GM23338 (cell line): ENCODE measurements around the gene NELL2. TPM values are rescaled to one million over a fixed set of nuclear protein-coding genes. Genes with fewer than 3 reads are reported as not detected.

ENCODE experiments used
- ATAC-seq: fragments of 200-7000 bp; cut with Tn5 transposase; 3 replicates; pipeline ENCODE4 v1.9.1; 2020
- DNase-seq: peaks from one replicate; pipeline ENCODE4 v3.0.0-alpha.2; 2015; ENCODE audit warnings: low spot score
- H2AFZ ChIP-seq: fragments of 200-600 bp; sonication (generic); 2 replicates; pipeline ENCODE4 v1.8.0; 2016; ENCODE audit warnings: antibody characterized with exemption, mild to moderate bottlenecking, moderate library complexity
- H3F3A ChIP-seq: fragments of 200-600 bp; sonication (generic); replicated peaks from 2 replicates; pipeline ENCODE4 v1.8.0; 2017; ENCODE audit warnings: antibody characterized with exemption, mixed run types, low read depth
- H3K27ac ChIP-seq: fragments of 200-600 bp; sonication (generic); 2 replicates; pipeline ENCODE4 v1.6.1; 2016; ENCODE audit warnings: low read depth
- H3K27me3 ChIP-seq: fragments of 200-600 bp; sonication (generic); 2 replicates; pipeline ENCODE4 v1.8.0; 2016; ENCODE audit warnings: mild to moderate bottlenecking, mixed run types, moderate library complexity; ENCODE audit not compliant: insufficient read depth
- H3K36me3 ChIP-seq: fragments of 200-600 bp; sonication (generic); 2 replicates; pipeline ENCODE4 v1.8.0; 2016; ENCODE audit warnings: mild to moderate bottlenecking; ENCODE audit not compliant: insufficient read depth
- H3K4me1 ChIP-seq: fragments of 200-600 bp; sonication (generic); 2 replicates; pipeline ENCODE4 v1.8.0; 2016; ENCODE audit warnings: mild to moderate bottlenecking, moderate library complexity; ENCODE audit not compliant: insufficient read depth
- H3K4me2 ChIP-seq: fragments of 200-600 bp; sonication (generic); 2 replicates; pipeline ENCODE4 v1.7.1; 2017; ENCODE audit warnings: mixed run types
- H3K4me3 ChIP-seq: fragments of 200-600 bp; sonication (generic); 2 replicates; pipeline ENCODE4 v1.6.1; 2016; ENCODE audit warnings: mixed run types
- H3K79me2 ChIP-seq: fragments of 200-600 bp; sonication (generic); replicated peaks from 2 replicates; pipeline ENCODE4 v1.8.0; 2017; ENCODE audit warnings: mild to moderate bottlenecking; ENCODE audit not compliant: insufficient read depth
- H3K9me2 ChIP-seq: fragments of 200-600 bp; sonication (generic); 2 replicates; pipeline ENCODE4 v1.8.0; 2017; ENCODE audit not compliant: insufficient read depth
- H4K20me1 ChIP-seq: fragments of 200-600 bp; sonication (generic); replicated peaks from 2 replicates; pipeline ENCODE4 v1.8.0; 2017; ENCODE audit warnings: mild to moderate bottlenecking; ENCODE audit not compliant: insufficient read depth
- H3K27ac Mint-ChIP-seq: 2 replicates; pipeline ENCODE4 v1.8.0; 2020; ENCODE audit warnings: inconsistent platforms, mild to moderate bottlenecking, moderate library complexity, mixed read lengths
- H3K27me3 Mint-ChIP-seq: 3 replicates; pipeline ENCODE4 v1.8.0; 2022; ENCODE audit warnings: low read depth, mild to moderate bottlenecking, moderate library complexity, mixed read lengths, inconsistent platforms; ENCODE audit not compliant: insufficient read depth, poor library complexity
- H3K36me3 Mint-ChIP-seq: 3 replicates; pipeline ENCODE4 v1.8.0; 2021; ENCODE audit warnings: low read depth, mild to moderate bottlenecking, inconsistent platforms, moderate library complexity, mixed read lengths
- H3K4me1 Mint-ChIP-seq: 3 replicates; pipeline ENCODE4 v1.8.0; 2020; ENCODE audit warnings: mild to moderate bottlenecking, inconsistent platforms, mixed read lengths
- H3K4me3 Mint-ChIP-seq: 3 replicates; pipeline ENCODE4 v1.8.0; 2021; ENCODE audit warnings: moderate library complexity, mild to moderate bottlenecking, inconsistent platforms, mixed read lengths
- H3K9me3 Mint-ChIP-seq: 3 replicates; pipeline ENCODE4 v1.8.0; 2020; ENCODE audit warnings: moderate library complexity, mild to moderate bottlenecking, inconsistent platforms, mixed read lengths
- CREB1 ChIP-seq: fragments of 250-450 bp; sonication (Bioruptor Pico); IDR thresholded peaks from 2 replicates; pipeline ENCODE4 v1.5.0; 2020; ENCODE audit warnings: low read depth, mild to moderate bottlenecking, moderate library complexity
- EZH2 ChIP-seq: fragments of 200-600 bp; sonication (generic); IDR thresholded peaks from one replicate; pipeline ENCODE4 v1.8.0; 2017; ENCODE audit warnings: antibody characterized with exemption, mild to moderate bottlenecking, low read depth; ENCODE audit not compliant: unreplicated experiment
- JUNB ChIP-seq: IDR thresholded peaks from one replicate; pipeline ENCODE4 v1.6.1; 2016; ENCODE audit warnings: antibody characterized with exemption; ENCODE audit not compliant: unreplicated experiment
- NANOG ChIP-seq: IDR thresholded peaks from 2 replicates; pipeline ENCODE4 v1.6.1; 2016; ENCODE audit warnings: antibody characterized with exemption, borderline replicate concordance
- STAT1 ChIP-seq: IDR thresholded peaks from one replicate; pipeline ENCODE4 v1.6.1; 2016; ENCODE audit warnings: antibody characterized with exemption; ENCODE audit not compliant: unreplicated experiment
- ZNF331 ChIP-seq: fragments of 250-450 bp; sonication (Bioruptor Pico); IDR thresholded peaks from 2 replicates; pipeline ENCODE4 v1.5.0; 2020; ENCODE audit warnings: low read depth, mild to moderate bottlenecking, moderate library complexity
- polyA plus RNA-seq: library from polyadenylated mRNA; unstranded; fragments of >200 nt; fragmentation: Nextera tagmentation; extraction: Ambion mirVana; gene quantifications from 2 replicates; pipeline ENCODE4 v1.2.1, GENCODE V29; 2016
- total RNA-seq: library from RNA; depleted of rRNA; stranded (reverse); fragments of >200 nt; shearing (Covaris generic); gene quantifications from 2 replicates; pipeline ENCODE4 v1.2.3, GENCODE V29; 2014
- TF ChIP-seq, protein P1 (sequence below), 2 experiments: fragments of 200-600 bp in 1 of 2; sonication (generic) in 1 of 2; conservative IDR thresholded peaks; 2 replicates each; pipeline versions ENCODE4 v1.5.1 to v1.6.1; 2016 to 2017; ENCODE audit warnings: antibody characterized with exemption in 2 of 2, low read depth in 2 of 2, mild to moderate bottlenecking in 2 of 2, moderate library complexity in 1 of 2
- TF ChIP-seq, protein P2 (sequence below): IDR thresholded peaks from 2 replicates; pipeline ENCODE4 v1.6.1; 2016; ENCODE audit warnings: antibody characterized with exemption

NELL2 gene
- total and polyA plus RNA-seq, 2 experiments from 2014 or later, result 25.1 to 99.5 TPM

DNA sequence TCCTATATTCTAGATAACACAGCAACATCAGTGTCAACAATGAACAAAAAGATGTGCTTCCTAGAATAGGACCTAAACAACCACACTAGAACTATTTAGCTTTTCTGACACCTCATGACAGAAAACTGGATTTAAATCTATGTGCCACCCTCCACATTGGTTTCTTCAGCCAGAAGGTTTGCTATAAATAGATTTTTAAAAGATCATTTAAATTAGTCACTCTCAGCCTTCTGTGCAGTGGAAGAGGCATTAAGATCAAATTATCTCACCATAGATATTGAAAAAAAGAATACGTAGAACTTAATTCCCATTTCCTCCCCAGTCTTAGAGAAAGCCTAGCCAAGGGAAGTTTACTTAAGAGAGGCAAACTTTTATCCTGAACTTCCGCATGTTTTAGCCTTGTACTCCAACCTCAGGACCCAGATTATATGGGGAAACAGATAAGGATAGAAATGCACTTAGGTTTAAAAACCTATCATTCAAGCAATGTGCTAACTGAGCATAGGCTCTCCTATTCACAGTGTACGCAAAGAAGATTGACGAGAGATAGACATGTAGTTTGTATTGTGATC lies 59.6 kb downstream of the NELL2 start:
- no peak overlapping the region for H2AFZ ChIP-seq
- ATAC-seq (no peak), DNase-seq (no peak)
- no peaks in the 10 kb centered on the region for H3F3A ChIP-seq
- no peak overlapping the region for H3K27ac Mint-ChIP-seq
- H3K27ac ChIP-seq, result no peak overlapping the region
- H3K4me3 ChIP-seq, result no peak overlapping the region
- H3K4me2 ChIP-seq, result no peak overlapping the region
- no peak overlapping the region for H3K4me3 Mint-ChIP-seq
- no peak for TF ChIP-seq STAT1
- H3K9me2 ChIP-seq, result no peaks in the 10 kb centered on the region
- peaks cover 6% of the 10 kb centered on the region; the same call in 1 of the 2 replicates for H3K79me2 ChIP-seq
- no peaks in the 10 kb centered on the region; the same call in 1 of the 2 replicates for H3K4me1 ChIP-seq
- no peaks in the 10 kb centered on the region for H3K9me3 Mint-ChIP-seq
- H3K36me3 Mint-ChIP-seq, result no peaks in the 10 kb centered on the region
- no peaks in the 10 kb centered on the region for H3K27me3 Mint-ChIP-seq
- no peaks in the 10 kb centered on the region for H3K27me3 ChIP-seq
- H3K4me1 Mint-ChIP-seq, result peaks cover 10% of the 10 kb centered on the region
- no peaks in the 10 kb centered on the region; the same call in 1 of the 2 replicates for H3K36me3 ChIP-seq
- H4K20me1 ChIP-seq, result no peaks in the 10 kb centered on the region

DNA sequence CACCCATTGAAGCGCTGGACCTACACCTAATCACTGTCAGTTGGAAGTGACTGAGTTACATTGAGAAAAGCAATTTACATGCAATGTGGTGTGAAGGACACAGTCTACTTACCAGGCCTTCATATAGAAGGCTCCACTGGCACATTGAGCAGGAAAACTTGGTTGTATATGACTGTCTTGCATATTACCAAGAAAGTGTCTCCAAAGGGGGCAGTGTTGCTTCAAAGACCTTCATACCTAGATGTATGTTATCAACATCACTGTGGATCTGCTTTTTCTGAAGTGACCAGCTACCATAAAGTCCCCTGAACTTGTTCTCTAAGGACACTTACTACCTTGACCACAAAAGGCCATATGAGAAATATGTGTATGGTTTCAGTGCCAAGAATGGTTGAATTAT lies 64.1 kb downstream of the NELL2 start:
- no peaks in the 10 kb centered on the region for H3K36me3 Mint-ChIP-seq
- no peak overlapping the region for H2AFZ ChIP-seq
- no peaks in the 10 kb centered on the region for H4K20me1 ChIP-seq
- H3K4me1 ChIP-seq, result no peaks in the 10 kb centered on the region
- H3K4me3 Mint-ChIP-seq, result no peak overlapping the region
- H3K9me2 ChIP-seq, result no peaks in the 10 kb centered on the region
- no peak overlapping the region for H3K27ac Mint-ChIP-seq
- DNase-seq (peak; percentile 59), ATAC-seq (peak; percentile 44; the same call in 2 of the 3 replicates)
- no peak overlapping the region for H3K4me2 ChIP-seq
- no peaks in the 10 kb centered on the region for H3K9me3 Mint-ChIP-seq
- no peaks in the 10 kb centered on the region for H3K27me3 ChIP-seq
- H3K4me1 Mint-ChIP-seq, result peaks cover 3% of the 10 kb centered on the region; the same call in 1 of the 3 replicates
- H3K27ac ChIP-seq, result no peak overlapping the region
- H3K4me3 ChIP-seq, result no peak overlapping the region
- TF ChIP-seq EZH2, result no peak
- TF ChIP-seq, protein P1, sequence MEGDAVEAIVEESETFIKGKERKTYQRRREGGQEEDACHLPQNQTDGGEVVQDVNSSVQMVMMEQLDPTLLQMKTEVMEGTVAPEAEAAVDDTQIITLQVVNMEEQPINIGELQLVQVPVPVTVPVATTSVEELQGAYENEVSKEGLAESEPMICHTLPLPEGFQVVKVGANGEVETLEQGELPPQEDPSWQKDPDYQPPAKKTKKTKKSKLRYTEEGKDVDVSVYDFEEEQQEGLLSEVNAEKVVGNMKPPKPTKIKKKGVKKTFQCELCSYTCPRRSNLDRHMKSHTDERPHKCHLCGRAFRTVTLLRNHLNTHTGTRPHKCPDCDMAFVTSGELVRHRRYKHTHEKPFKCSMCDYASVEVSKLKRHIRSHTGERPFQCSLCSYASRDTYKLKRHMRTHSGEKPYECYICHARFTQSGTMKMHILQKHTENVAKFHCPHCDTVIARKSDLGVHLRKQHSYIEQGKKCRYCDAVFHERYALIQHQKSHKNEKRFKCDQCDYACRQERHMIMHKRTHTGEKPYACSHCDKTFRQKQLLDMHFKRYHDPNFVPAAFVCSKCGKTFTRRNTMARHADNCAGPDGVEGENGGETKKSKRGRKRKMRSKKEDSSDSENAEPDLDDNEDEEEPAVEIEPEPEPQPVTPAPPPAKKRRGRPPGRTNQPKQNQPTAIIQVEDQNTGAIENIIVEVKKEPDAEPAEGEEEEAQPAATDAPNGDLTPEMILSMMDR (conservative IDR thresholded peaks at IDR 0.05; ENCODE audit: low read depth in 2 of 2), result peak; percentile 50 to 52
- TF ChIP-seq STAT1, result no peak
- TF ChIP-seq, protein P2, sequence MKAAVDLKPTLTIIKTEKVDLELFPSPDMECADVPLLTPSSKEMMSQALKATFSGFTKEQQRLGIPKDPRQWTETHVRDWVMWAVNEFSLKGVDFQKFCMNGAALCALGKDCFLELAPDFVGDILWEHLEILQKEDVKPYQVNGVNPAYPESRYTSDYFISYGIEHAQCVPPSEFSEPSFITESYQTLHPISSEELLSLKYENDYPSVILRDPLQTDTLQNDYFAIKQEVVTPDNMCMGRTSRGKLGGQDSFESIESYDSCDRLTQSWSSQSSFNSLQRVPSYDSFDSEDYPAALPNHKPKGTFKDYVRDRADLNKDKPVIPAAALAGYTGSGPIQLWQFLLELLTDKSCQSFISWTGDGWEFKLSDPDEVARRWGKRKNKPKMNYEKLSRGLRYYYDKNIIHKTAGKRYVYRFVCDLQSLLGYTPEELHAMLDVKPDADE, result no peak
- TF ChIP-seq NANOG, result no peak
- TF ChIP-seq JUNB, result no peak
- TF ChIP-seq ZNF331 (CRISPR knock-in tag), result no peak
- no peak for TF ChIP-seq CREB1 (CRISPR knock-in tag)
- H3F3A ChIP-seq, result no peaks in the 10 kb centered on the region
- no peaks in the 10 kb centered on the region for H3K79me2 ChIP-seq
- H3K27me3 Mint-ChIP-seq, result no peaks in the 10 kb centered on the region
- H3K36me3 ChIP-seq, result no peaks in the 10 kb centered on the region; the same call in 1 of the 2 replicates

DNA sequence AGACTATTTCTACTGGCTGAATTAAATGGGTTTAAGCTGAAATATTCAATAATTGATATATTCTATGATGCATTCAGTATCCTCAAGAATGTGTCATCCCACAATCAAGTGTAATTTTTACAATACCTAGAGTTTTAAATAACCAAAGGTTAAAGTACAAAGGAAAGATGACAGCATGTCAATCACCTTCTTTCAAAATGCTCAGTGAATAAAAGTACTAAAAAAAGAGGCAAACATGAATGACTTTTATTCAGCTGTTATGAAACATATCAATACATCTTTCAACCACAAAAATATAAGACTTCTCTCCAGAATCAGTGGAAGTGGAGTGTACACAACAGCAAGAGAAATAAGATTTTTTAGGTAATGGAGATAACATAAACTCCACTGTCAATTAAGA lies 72.0 kb downstream of the NELL2 start:
- no peaks in the 10 kb centered on the region for H3K9me2 ChIP-seq
- H3K27me3 ChIP-seq, result no peaks in the 10 kb centered on the region
- H3K27ac ChIP-seq, result no peak overlapping the region
- no peak for ATAC-seq
- 0 out of 3 replicates have a peak, but pooled peaks cover 3% of the 10 kb centered on the region for H3K4me1 Mint-ChIP-seq
- no peak overlapping the region for H3K4me3 Mint-ChIP-seq
- no peaks in the 10 kb centered on the region for H3F3A ChIP-seq
- no peak overlapping the region for H3K27ac Mint-ChIP-seq
- H3K4me2 ChIP-seq, result no peak overlapping the region
- no peaks in the 10 kb centered on the region for H3K79me2 ChIP-seq
- H3K27me3 Mint-ChIP-seq, result no peaks in the 10 kb centered on the region
- no peak overlapping the region for H3K4me3 ChIP-seq
- no peaks in the 10 kb centered on the region for H4K20me1 ChIP-seq
- no peaks in the 10 kb centered on the region for H3K36me3 Mint-ChIP-seq
- H3K36me3 ChIP-seq, result no peaks in the 10 kb centered on the region
- H2AFZ ChIP-seq, result no peak overlapping the region
- H3K9me3 Mint-ChIP-seq, result no peaks in the 10 kb centered on the region
- no peak for DNase-seq
- no peaks in the 10 kb centered on the region for H3K4me1 ChIP-seq
- TF ChIP-seq STAT1, result no peak
- TF ChIP-seq, protein P2, result no peak
- TF ChIP-seq JUNB, result no peak
